Measurements from ENCODE around the gene DPM3.
"Not testable (repeated sequence)": the region's sequence is repeated elsewhere in the genome, so short reads cannot be mapped to it uniquely, and the experiment has no call there.

DPM3 gene

DNA sequence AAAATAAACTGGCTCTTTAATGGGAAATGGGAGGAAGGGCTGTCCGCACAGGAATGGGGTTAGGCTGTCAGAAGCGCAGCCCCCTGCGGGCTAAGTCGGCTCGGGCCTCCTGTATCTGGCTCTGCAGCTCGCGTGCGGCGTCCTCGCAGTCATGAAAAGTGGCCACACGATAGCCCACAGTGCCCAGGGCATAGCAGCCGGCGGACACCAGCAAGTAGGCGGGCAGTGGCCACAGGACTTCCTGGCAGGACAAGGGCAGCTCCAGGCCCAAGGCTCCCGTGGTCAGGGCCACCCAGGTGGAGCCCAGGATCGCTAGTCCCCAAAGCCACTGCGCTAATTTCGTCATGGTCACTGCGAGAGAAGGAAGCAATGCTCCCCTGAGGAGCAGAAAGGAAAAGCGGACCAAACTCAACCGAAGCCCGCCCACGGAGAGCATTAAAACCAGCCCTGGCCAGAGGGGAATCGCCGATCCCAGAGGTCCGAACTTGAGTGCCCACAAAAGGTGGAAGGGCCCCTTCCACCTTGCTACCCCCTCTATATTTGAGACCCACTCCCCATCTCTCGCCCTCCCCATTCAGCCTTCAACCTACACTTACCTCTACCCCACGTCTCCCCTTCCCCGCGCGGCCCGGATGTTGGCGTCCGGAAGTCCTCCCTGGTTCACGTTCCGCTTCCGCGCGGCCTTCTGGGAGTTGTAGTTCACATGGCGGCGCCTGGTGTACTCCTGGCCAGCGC, at the start of gene DPM3:
DPM3 (minus strand) TSS at position 637 of the 735 bp plus-strand sequence; CDS start at position 346, 291 bp downstream.
- peak; percentile 78 to 90 (median 84) for DNase-seq (ENCODE audit: low read depth in 3 of 3)

DNA sequence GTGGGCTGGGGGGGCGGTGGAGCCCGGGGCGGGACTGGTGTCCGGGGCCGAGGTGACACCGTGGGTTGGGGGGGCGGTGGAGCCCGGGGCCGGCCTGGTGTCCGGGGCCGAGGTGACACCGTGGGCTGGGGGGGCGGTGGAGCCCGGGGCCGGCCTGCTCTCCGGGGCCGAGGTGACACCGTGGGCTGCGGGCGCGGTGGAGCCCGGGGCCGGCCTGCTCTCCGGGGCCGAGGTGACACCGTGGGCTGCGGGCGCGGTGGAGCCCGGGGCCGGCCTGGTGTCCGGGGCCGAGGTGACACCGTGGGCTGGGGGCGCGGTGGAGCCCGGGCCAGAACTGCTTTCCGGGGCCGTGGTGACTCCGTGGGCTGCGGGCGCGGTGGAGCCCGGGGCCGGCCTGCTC, 49.6 kb upstream of the DPM3 start:
- not testable (repeated sequence) for DNase-seq (ENCODE audit: low read depth in 3 of 3)

- no peak for DNase-seq (ENCODE audit: low read depth in 3 of 3)
These were observed 47.9 kb upstream of the DPM3 start for GRCh38 chr1:155188268-155188667.

DNA sequence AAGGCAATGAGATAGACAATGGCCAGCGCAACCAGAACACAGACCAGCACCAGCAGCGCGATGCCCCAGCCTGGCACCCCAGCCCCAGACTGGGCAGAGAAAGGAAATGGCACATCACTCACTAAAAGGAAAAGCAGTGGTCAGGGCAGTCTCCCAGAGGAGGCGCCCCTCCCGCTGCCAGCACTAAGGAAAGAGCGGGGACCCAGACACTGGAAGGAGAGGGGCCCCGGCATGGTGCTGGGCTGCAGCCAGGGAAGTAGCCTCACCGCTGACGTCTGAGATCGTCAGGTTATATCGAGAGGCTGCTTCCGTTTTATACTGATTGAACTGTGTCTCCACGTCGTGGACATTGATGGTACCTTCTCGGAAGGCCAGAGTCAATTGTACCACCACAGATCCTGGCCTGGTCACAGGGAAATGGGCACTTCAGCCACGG, 47.1 kb upstream of the DPM3 start:
- DNase-seq (ENCODE audit: low read depth in 3 of 3), result no peak

- DNase-seq (ENCODE audit: low read depth in 3 of 3), result no peak
These were observed 46.6 kb upstream of the DPM3 start for GRCh38 chr1:155186794-155187455.

- DNase-seq (ENCODE audit: low read depth in 3 of 3), result no peak
These were observed 45.9 kb upstream of the DPM3 start for GRCh38 chr1:155186067-155186793.

- no peak for DNase-seq (ENCODE audit: low read depth in 3 of 3)
These were observed 45.4 kb upstream of the DPM3 start for GRCh38 chr1:155185783-155186066.

DNA sequence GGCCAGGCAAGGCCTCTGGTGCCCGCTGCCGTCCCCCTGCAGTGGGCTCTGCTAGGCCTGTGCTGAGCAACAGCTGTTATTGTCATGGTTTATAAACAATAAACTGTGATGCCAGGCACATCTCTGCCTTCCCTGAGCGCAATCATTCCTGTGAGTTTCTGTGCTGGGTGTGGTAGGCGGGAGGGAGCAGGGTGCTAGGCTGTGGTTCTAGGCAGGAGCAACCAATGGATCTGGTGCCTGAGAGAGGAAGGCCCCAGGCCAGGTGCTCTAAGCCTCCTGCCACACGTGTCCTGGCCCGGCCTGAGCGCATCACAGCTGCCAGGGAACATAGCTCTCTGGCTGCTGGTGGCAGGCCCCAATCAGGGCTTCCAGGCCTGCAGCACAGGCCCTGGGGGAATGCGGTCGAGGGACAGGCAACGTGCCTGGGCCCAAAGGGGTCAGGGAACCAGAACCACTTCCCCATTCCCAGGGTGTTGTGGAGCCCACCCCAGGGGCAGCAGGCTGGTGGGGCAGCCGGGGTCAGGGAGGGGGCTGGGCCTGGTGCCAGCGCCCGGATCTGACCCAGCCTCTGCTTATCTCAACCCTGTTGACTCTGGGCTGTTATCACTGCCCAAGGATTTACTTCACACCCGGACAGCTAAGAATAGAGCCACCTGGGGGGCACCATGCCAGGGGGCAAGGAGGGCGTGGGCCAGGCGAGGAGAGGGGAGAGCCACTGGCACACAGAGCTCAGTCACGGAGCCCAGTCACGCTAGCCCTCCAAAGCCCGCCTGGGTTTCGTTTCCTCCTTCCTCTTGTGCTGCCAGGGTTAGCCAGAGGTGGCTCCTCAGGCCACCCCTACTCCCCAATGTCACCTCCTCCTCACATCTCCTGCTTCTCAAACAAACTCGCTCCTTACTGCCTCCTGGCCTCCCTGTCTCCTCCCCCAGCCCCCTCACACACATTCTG, 44.8 kb upstream of the DPM3 start:
- DNase-seq (ENCODE audit: low read depth in 3 of 3), result no peak

DNA sequence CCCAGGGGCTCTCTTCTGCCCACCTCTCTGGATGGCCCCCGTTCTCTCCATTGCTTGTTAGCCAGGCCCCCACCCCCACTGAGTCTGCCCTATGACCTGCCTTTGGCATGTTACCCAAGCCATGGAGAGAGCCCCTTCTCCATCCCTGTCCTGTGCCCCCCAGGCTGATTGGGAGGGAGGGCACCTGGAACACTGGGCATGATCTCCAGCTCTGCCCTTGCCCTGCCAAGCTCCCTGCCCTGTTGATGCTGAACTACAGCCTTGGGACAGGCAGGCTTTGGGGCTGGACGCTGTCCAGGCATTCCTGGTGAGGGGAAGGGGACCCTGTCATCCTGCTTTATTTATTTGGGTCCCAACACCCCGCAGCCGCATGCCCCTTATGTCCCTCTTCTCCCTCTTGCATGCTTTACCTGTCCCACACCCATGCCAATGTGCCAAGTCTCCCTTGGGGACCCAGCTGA, 44.0 kb upstream of the DPM3 start:
- no peak for DNase-seq (ENCODE audit: low read depth in 3 of 3)

DNA sequence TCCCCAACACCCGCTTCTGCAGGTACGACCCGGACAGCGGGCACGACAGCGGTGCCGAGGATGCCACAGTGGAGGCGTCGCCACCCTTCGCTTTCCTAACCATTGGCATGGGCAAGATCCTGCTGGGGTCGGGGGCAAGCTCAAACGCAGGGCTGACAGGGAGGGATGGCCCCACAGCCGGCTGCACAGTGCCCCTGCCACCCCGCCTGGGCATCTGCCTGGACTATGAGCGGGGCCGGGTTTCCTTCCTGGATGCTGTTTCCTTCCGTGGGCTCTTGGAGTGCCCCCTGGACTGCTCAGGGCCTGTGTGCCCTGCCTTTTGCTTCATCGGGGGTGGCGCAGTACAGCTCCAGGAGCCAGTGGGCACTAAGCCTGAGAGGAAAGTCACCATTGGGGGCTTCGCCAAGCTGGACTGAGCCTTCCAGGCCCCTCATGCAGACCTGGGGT, 43.5 kb upstream of the DPM3 start:
- no peak for DNase-seq (ENCODE audit: low read depth in 3 of 3)

GRCh38 chr1:155182052-155182550, 41.8 kb upstream of the DPM3 start:
- no peak for DNase-seq (ENCODE audit: low read depth in 3 of 3)

GRCh38 chr1:155181371-155182051, 41.2 kb upstream of the DPM3 start:
- no peak for DNase-seq (ENCODE audit: low read depth in 3 of 3)

DNA sequence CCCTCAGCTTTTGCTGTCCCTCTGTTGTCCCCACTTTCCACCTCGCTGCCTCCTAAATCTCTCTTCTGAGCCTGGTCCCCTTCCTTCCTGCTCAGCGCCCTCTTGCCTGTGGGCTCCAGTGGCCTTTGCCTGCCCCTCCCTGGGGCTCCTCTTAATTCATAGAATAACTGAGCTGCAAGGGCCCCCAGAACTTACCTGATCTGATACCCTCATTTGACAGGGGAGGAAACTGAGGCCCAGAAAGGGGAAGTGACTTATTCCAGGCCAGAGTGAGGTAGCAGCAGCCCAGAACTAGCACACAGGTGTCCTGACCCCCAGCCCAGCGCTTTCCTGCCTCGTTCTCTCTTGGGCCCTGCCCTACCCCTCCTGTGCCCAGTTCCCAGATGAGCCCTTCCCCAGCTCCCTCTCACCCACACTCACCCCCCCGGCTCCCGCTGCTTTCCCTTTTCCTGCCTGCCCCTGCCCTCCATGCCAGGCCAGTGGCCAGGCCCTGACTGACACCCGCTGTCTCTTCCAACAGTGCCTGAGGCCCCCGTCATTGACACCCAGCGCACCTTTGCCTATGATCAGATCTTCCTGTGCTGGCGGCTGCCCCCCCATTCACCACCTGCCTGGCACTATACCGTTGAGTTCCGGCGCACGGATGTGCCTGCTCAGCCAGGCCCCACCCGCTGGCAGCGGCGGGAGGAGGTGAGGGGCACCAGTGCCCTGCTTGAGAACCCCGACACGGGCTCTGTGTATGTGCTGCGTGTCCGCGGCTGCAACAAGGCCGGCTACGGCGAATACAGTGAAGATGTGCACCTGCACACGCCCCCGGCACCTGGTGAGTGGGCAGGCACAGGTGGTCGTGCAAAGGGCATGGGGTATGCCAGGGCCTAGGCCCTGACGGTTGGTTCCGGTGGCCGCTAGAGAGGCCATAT, 39.0 kb upstream of the DPM3 start:
- no peak for DNase-seq (ENCODE audit: low read depth in 3 of 3)

DNA sequence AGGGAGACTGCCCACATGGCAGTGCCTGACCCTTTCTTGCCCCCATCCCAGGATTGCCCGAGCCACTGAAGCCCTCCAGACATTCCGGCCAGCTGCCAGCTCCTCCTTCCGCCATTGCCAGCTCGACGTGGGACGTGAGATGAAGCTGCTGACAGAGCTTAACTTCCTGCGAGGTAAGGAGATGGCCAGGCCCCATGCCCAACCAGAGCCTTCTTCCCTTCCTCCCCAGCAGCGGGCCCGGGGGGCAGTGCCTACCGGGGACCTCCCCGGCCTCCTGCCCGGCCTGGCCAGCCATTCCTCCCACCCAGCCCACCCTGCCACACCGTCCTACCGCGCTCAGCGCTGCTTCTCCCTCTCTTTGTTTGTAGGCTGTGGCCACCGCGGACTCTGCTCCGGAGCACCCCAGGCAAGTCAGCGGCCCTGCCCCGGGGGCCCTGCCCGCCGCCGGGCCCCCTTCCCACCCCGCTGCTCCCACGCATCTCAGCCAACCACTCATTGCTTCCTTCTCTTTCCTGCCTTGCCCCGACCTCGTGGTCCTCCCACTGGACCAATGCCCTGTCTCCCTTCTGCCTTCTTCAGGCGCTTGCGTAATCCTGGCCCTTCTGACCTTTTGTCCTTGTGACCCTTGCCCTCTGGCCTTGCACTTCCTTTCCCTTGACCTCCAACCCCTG, 38.2 kb upstream of the DPM3 start:
- DNase-seq (ENCODE audit: low read depth in 3 of 3), result no peak

DNA sequence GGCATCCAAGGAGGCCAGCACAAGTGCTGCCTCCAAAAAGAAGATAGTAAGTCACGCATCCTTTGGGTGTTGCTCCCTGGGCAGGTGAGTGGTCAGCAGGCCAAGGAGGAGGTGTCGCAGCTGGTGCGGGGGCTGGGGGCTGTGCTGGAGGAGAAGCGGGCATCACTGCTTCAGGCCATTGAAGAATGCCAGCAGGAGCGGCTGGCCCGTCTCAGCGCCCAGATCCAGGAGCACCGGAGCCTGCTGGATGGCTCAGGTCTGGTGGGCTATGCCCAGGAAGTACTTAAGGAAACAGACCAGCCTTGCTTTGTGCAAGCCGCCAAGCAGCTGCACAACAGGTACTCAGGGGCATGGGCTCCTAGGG, 37.6 kb upstream of the DPM3 start:
- DNase-seq (ENCODE audit: low read depth in 3 of 3), result no peak

DNA sequence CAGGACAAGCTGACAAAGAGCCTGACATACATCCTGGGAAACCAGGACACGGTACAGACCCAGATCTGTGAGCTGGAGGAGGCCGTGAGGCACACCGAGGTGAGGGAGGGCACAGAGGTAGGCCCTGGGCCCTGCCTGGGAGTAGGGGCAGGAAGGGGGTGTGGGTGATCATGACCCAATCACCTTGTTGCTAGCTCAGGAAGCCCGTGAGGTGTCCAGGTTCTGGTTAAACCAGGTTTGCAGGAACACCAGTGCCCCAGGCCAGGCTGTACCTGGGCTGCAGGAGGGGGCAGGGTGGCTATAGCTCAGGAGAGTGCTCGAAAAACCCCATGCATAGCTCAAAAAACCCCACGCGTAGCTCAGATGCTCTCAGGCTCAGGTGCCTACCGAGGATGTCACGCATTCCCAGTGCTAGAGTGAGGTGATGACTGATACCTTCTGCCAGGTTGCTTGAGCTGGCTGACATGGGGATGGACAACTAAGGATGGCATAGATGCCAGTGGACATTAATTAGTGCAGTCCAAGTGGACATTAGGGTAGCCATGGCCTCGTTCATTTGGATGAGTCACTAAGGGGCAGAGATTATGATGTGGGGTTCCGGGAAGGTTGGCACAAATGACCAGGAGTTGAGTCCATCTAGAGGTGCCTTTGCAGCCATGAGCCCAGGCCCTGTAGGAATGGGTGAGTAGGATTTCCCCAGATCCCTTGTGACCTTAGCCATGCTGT, 37.0 kb upstream of the DPM3 start:
- no peak for DNase-seq (ENCODE audit: low read depth in 3 of 3)

- peak; percentile 60 to 88 (median 80) for DNase-seq (ENCODE audit: low read depth in 3 of 3)
These were observed 36.3 kb upstream of the DPM3 start for GRCh38 chr1:155176544-155177071.

GRCh38 chr1:155175927-155176371, 35.6 kb upstream of the DPM3 start:
- no peak for DNase-seq (ENCODE audit: low read depth in 3 of 3)
